ENCODE data around the gene TAF9B.
A peak's percentile ranks its signal among the peaks of the same experiment; 100 is the strongest.

Gene TAF9B

DNA sequence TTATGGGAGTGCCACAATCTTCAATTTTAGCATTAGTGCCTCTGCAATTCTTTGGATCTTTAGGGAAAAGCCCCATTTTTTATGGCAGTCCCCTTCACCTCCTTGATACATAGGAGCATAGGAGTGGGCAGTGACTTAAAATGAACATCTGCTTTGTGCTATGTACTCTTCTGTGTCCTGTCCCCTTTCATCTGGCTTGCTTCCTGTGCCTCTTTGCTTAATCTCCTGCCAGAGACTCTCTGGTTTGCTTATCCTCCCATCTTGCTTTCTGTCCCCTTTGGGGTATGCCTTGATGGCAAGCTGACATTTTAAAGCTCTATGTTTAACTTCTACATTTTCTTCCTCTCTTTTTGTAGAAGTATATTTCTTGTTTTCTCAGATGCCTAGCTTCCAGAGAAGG is 23.1 kb downstream of the TAF9B start:
- H3K36me3 ChIP-seq (ENCODE audit: control insufficient read depth, insufficient read depth, low read length), result peaks cover 77% of the 10 kb centered on the region
- H3K9me3 ChIP-seq (ENCODE audit: control insufficient read depth, low read length), result no peaks in the 10 kb centered on the region
- H3K4me1 ChIP-seq (ENCODE audit: control insufficient read depth, insufficient read depth, low read length, poor library complexity, severe bottlenecking), result no peaks in the 10 kb centered on the region
- no peak overlapping the region for H3K4me3 ChIP-seq (ENCODE audit: extremely low read depth, insufficient read depth, low read length, poor library complexity, severe bottlenecking)
- no peak overlapping the region for H3K27ac ChIP-seq (ENCODE audit: low read depth, low read length, severe bottlenecking)

- no peaks in the 10 kb centered on the region for H3K9me3 ChIP-seq (ENCODE audit: control insufficient read depth, low read length)
- WGBS, 2 experiments (ENCODE audit: insufficient coverage in 2 of 2), result 87 to 100% methylated on average over 2 to 3 of the region's 10 CpGs
- H3K27ac ChIP-seq (ENCODE audit: low read depth, low read length, severe bottlenecking), result no peak overlapping the region
- H3K36me3 ChIP-seq (ENCODE audit: control insufficient read depth, insufficient read depth, low read length), result peaks cover 68% of the 10 kb centered on the region
- H3K4me3 ChIP-seq (ENCODE audit: extremely low read depth, insufficient read depth, low read length, poor library complexity, severe bottlenecking), result no peak overlapping the region
- H3K4me1 ChIP-seq (ENCODE audit: control insufficient read depth, insufficient read depth, low read length, poor library complexity, severe bottlenecking), result no peaks in the 10 kb centered on the region
Observed at GRCh38 chrX:78111140-78111931, 28.1 kb downstream of the TAF9B start.

- H3K36me3 ChIP-seq (ENCODE audit: control insufficient read depth, insufficient read depth, low read length), result peaks cover 62% of the 10 kb centered on the region
Observed at GRCh38 chrX:78109458-78109857, 30.0 kb downstream of the TAF9B start.

DNA sequence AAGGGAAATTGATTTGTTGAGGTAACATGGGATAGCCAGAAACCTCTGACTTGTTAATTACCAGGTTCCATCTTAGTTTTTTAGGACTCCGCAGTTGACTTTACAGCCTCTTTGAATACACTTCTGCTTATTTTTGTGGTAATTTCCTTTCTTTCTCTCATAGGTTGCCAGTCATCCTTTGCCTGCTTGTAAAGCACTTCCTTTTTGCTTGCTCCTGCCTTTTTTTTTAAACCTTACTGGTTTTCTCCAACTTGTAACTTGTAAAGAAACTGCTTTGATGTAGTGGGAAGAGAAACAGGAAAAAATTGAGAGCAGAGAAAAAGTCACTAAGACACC is 32.8 kb downstream of the TAF9B start:
- no CpG with 5 or more reads among the region's 1 CpG for WGBS, 2 experiments (ENCODE audit: insufficient coverage in 2 of 2)

More at GRCh38 chrX:78109458-78109857, 30.0 kb downstream of the TAF9B start:
- H3K9me3 ChIP-seq (ENCODE audit: control insufficient read depth, low read length), result no peaks in the 10 kb centered on the region
- WGBS, 2 experiments (ENCODE audit: insufficient coverage in 2 of 2), result no CpG with 5 or more reads among the region's 2 CpGs
- no peaks in the 10 kb centered on the region for H3K4me1 ChIP-seq (ENCODE audit: control insufficient read depth, insufficient read depth, low read length, poor library complexity, severe bottlenecking)
- no peak overlapping the region for H3K4me3 ChIP-seq (ENCODE audit: extremely low read depth, insufficient read depth, low read length, poor library complexity, severe bottlenecking)
- no peak overlapping the region for H3K27ac ChIP-seq (ENCODE audit: low read depth, low read length, severe bottlenecking)

DNA sequence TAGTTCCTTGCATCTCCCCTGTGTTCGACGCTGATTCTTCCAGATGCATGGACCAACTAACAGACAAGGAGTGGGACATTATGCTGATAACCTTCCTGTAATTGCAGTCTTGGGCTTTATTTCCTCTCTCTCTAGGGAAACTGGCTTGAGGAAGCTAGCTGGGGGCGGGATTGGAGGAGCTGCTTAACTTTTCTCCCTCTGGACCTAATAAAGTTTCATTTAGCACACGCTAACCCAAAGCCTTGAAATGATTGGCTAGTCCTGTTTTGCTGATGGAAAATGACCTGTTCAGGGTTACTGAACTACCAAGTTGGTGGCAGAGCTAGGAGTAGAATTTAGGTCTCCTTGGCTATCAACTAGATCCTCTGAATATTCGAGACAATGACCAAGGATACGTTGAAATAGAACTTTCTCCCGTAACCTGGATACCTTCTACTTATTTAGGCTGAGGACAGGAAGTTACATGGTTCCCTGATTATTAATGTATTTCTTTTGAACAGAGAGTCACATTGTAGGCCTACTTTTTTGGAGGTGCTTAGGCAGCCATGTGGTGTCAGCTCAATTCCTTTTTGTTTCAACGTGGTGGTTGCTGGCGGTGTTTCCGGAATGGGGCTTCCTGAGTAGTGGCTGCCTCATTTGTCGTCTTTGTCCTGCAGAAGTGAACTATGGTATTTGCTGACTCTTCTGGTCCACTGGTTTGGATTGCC is 33.4 kb downstream of the TAF9B start:
- peak overlapping the region; percentile 74 for H3K4me3 ChIP-seq (ENCODE audit: extremely low read depth, insufficient read depth, low read length, poor library complexity, severe bottlenecking)
- 70% methylated on average over 2 of the region's 11 CpGs; no CpG with 5 or more reads in 1 of the 2 experiments for WGBS, 2 experiments (ENCODE audit: insufficient coverage in 2 of 2)
- H3K9me3 ChIP-seq (ENCODE audit: control insufficient read depth, low read length), result no peaks in the 10 kb centered on the region
- H3K36me3 ChIP-seq (ENCODE audit: control insufficient read depth, insufficient read depth, low read length), result peaks cover 36% of the 10 kb centered on the region
- no peaks in the 10 kb centered on the region for H3K4me1 ChIP-seq (ENCODE audit: control insufficient read depth, insufficient read depth, low read length, poor library complexity, severe bottlenecking)
- H3K27ac ChIP-seq (ENCODE audit: low read depth, low read length, severe bottlenecking), result no peak overlapping the region

More for the DNA sequence above, 32.8 kb downstream of the TAF9B start:
- Histone ChIP-seq H3K4me1 (ENCODE audit: control insufficient read depth, insufficient read depth, low read length, poor library complexity, severe bottlenecking) (no peaks in the 10 kb centered on the region), H3K27ac (ENCODE audit: low read depth, low read length, severe bottlenecking) (no peak overlapping the region), H3K36me3 (ENCODE audit: control insufficient read depth, insufficient read depth, low read length) (peaks cover 42% of the 10 kb centered on the region), H3K9me3 (ENCODE audit: control insufficient read depth, low read length) (no peaks in the 10 kb centered on the region), H3K4me3 (ENCODE audit: extremely low read depth, insufficient read depth, low read length, poor library complexity, severe bottlenecking) (peak overlapping the region; percentile 18)

DNA sequence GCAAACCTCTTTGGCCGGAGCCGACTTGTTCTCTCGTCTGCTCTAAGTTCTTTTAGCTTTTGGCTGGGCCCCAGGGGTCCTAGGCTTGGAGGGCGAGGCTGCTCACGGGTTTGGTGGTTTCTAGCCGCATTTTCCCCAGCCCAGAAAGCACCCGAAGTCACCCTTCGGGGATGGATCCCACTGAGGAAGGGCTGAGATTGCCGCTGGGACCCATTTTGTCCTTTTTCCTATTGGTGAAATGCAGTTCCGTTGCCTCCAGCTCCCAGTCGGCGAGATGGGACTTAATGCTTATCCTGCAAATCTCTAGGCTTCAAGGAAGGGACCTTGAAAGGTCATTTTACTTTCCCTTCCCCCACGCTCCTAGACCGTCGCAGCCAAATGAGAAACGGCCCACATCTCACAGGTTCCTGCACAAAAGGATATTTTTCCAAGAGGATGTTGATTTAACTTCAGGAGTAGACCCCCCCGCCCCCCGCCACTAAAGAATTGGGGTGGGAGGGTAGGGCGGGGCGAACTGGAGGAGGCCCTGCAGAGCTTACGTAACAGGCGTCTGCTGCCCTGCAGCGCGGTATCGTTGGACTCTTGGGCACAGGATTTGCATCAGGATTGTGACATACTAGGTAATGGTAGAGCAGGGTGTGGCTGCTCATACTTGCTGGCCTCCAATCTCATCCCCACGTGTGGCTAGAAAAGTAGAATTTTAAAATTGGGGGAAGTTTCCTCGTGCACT is 34.8 kb downstream of the TAF9B start:
- 0% methylated on average over 7 to 12 of the region's 27 CpGs for WGBS, 2 experiments (ENCODE audit: insufficient coverage in 2 of 2)
- Histone ChIP-seq H3K4me1 (ENCODE audit: control insufficient read depth, insufficient read depth, low read length, poor library complexity, severe bottlenecking) (no peaks in the 10 kb centered on the region), H3K4me3 (ENCODE audit: extremely low read depth, insufficient read depth, low read length, poor library complexity, severe bottlenecking) (peak overlapping the region; percentile 74), H3K27ac (ENCODE audit: low read depth, low read length, severe bottlenecking) (peak overlapping the region; percentile 92), H3K9me3 (ENCODE audit: control insufficient read depth, low read length) (no peaks in the 10 kb centered on the region), H3K36me3 (ENCODE audit: control insufficient read depth, insufficient read depth, low read length) (peaks cover 23% of the 10 kb centered on the region)

GRCh38 chrX:78103623-78104446 is 35.6 kb downstream of the TAF9B start, which contains the start of gene PGK1:
Gene PGK1 (plus strand): TSS chrX:78104248. CDS start chrX:78104341, 93 bp downstream.
- WGBS, 2 experiments (ENCODE audit: insufficient coverage in 2 of 2), result 0 to 1% methylated on average over 12 to 31 of the region's 72 CpGs
- peak within 1 kb of the TSS; percentile 74 for H3K4me3 ChIP-seq (ENCODE audit: extremely low read depth, insufficient read depth, low read length, poor library complexity, severe bottlenecking)
- peaks cover 18% of the 10 kb centered on the region for H3K36me3 ChIP-seq (ENCODE audit: control insufficient read depth, insufficient read depth, low read length)
- H3K27ac ChIP-seq (ENCODE audit: low read depth, low read length, severe bottlenecking), result peak within 1 kb of the TSS; percentile 92
- no peaks in the 10 kb centered on the region for H3K4me1 ChIP-seq (ENCODE audit: control insufficient read depth, insufficient read depth, low read length, poor library complexity, severe bottlenecking)
- no peaks in the 10 kb centered on the region for H3K9me3 ChIP-seq (ENCODE audit: control insufficient read depth, low read length)

GRCh38 chrX:78103001-78103622 is 36.3 kb downstream of the TAF9B start:
- peak overlapping the region; percentile 92 for H3K27ac ChIP-seq (ENCODE audit: low read depth, low read length, severe bottlenecking)
- H3K4me3 ChIP-seq (ENCODE audit: extremely low read depth, insufficient read depth, low read length, poor library complexity, severe bottlenecking), result peak overlapping the region; percentile 25
- H3K36me3 ChIP-seq (ENCODE audit: control insufficient read depth, insufficient read depth, low read length), result peaks cover 18% of the 10 kb centered on the region
- H3K9me3 ChIP-seq (ENCODE audit: control insufficient read depth, low read length), result no peaks in the 10 kb centered on the region
- WGBS, 2 experiments (ENCODE audit: insufficient coverage in 2 of 2), result 94 to 99% methylated on average over 10 to 14 of the region's 23 CpGs
- no peaks in the 10 kb centered on the region for H3K4me1 ChIP-seq (ENCODE audit: control insufficient read depth, insufficient read depth, low read length, poor library complexity, severe bottlenecking)

GRCh38 chrX:78102091-78102490 is 37.4 kb downstream of the TAF9B start:
- H3K4me3 ChIP-seq (ENCODE audit: extremely low read depth, insufficient read depth, low read length, poor library complexity, severe bottlenecking), result no peak overlapping the region
- no peak overlapping the region for H3K27ac ChIP-seq (ENCODE audit: low read depth, low read length, severe bottlenecking)
- H3K9me3 ChIP-seq (ENCODE audit: control insufficient read depth, low read length), result no peaks in the 10 kb centered on the region
- H3K36me3 ChIP-seq (ENCODE audit: control insufficient read depth, insufficient read depth, low read length), result peaks cover 18% of the 10 kb centered on the region
- WGBS, 2 experiments (ENCODE audit: insufficient coverage in 2 of 2), result no CpG with 5 or more reads among the region's 1 CpG
- no peaks in the 10 kb centered on the region for H3K4me1 ChIP-seq (ENCODE audit: control insufficient read depth, insufficient read depth, low read length, poor library complexity, severe bottlenecking)

GRCh38 chrX:78098108-78098507 is 41.3 kb downstream of the TAF9B start:
- Histone ChIP-seq H3K36me3 (ENCODE audit: control insufficient read depth, insufficient read depth, low read length) (no peaks in the 10 kb centered on the region), H3K9me3 (ENCODE audit: control insufficient read depth, low read length) (no peaks in the 10 kb centered on the region), H3K27ac (ENCODE audit: low read depth, low read length, severe bottlenecking) (no peak overlapping the region), H3K4me1 (ENCODE audit: control insufficient read depth, insufficient read depth, low read length, poor library complexity, severe bottlenecking) (no peaks in the 10 kb centered on the region), H3K4me3 (ENCODE audit: extremely low read depth, insufficient read depth, low read length, poor library complexity, severe bottlenecking) (no peak overlapping the region)

Measured in mesodermal cell (in vitro differentiated cells).